SK-N-SH treated with all-trans-retinoic acid at 6 μM for 48 hours (cell line): ENCODE measurements around the gene PRSS1.

ENCODE experiments used
- ATAC-seq: fragments of 200-7000 bp; cut with Tn5 transposase; 3 replicates; pipeline ENCODE4 v1.9.1; 2020; ENCODE audit warnings: mild to moderate bottlenecking, moderate library complexity
- ARNTL ChIP-seq: fragments of 450-650 bp; formaldehyde crosslinking; IDR thresholded peaks from 2 replicates; pipeline ENCODE4 v1.5.0; 2020; ENCODE audit warnings: low read depth, mild to moderate bottlenecking, moderate library complexity, borderline replicate concordance
- CSDC2 ChIP-seq: fragments of 250-450 bp; sonication (Bioruptor Pico); IDR thresholded peaks from 2 replicates; pipeline ENCODE4 v1.5.0; 2020; ENCODE audit warnings: mild to moderate bottlenecking, moderate library complexity
- ESRRG ChIP-seq: fragments of 250-450 bp; sonication (Bioruptor Pico); IDR thresholded peaks from 2 replicates; pipeline ENCODE4 v1.6.1; 2021; ENCODE audit warnings: mild to moderate bottlenecking
- GLIS3 ChIP-seq: fragments of 250-450 bp; sonication (Bioruptor Pico); IDR thresholded peaks from 2 replicates; pipeline ENCODE4 v1.5.0; 2020; ENCODE audit warnings: mild to moderate bottlenecking, moderate library complexity
- ISL1 ChIP-seq: fragments of 250-450 bp; sonication (Bioruptor Pico); IDR thresholded peaks from 2 replicates; pipeline ENCODE4 v2.1.2; 2022; ENCODE audit warnings: mild to moderate bottlenecking, moderate library complexity
- OSR1 ChIP-seq: fragments of 250-450 bp; sonication (Bioruptor Pico); IDR thresholded peaks from 2 replicates; pipeline ENCODE4 v1.8.0; 2022; ENCODE audit warnings: moderate library complexity, mild to moderate bottlenecking, inconsistent platforms
- PPARA ChIP-seq: fragments of 250-450 bp; sonication (Bioruptor Pico); IDR thresholded peaks from 2 replicates; pipeline ENCODE4 v1.5.0; 2020; ENCODE audit warnings: mild to moderate bottlenecking, borderline replicate concordance
- RARB ChIP-seq: fragments of 250-450 bp; sonication (Bioruptor Pico); IDR thresholded peaks from 2 replicates; pipeline ENCODE4 v1.8.0; 2021; ENCODE audit warnings: mild to moderate bottlenecking, moderate library complexity
- SNAI2 ChIP-seq: fragments of 250-450 bp; sonication (Bioruptor Pico); IDR thresholded peaks from 2 replicates; pipeline ENCODE4 v1.5.0; 2020; ENCODE audit warnings: mild to moderate bottlenecking, moderate library complexity
- TCF4 ChIP-seq: fragments of 250-450 bp; sonication (Bioruptor Pico); IDR thresholded peaks from 2 replicates; pipeline ENCODE4 v1.8.0; 2021; ENCODE audit warnings: mild to moderate bottlenecking, moderate library complexity, borderline replicate concordance
- TOX ChIP-seq: fragments of 250-450 bp; sonication (Bioruptor Pico); IDR thresholded peaks from 2 replicates; pipeline ENCODE4 v1.8.0; 2021; ENCODE audit warnings: mild to moderate bottlenecking, moderate library complexity, borderline replicate concordance
- ZC3H10 ChIP-seq: fragments of 250-450 bp; sonication (Bioruptor Pico); IDR thresholded peaks from 2 replicates; pipeline ENCODE4 v1.5.1; 2021; ENCODE audit warnings: mild to moderate bottlenecking, moderate library complexity
- ZFP3 ChIP-seq: fragments of 250-450 bp; sonication (Bioruptor Pico); IDR thresholded peaks from 2 replicates; pipeline ENCODE4 v1.5.0; 2020; ENCODE audit warnings: mild to moderate bottlenecking, moderate library complexity
- ZFP30 ChIP-seq: fragments of 450-650 bp; formaldehyde crosslinking; IDR thresholded peaks from 2 replicates; pipeline ENCODE4 v1.5.0; 2022; ENCODE audit warnings: mild to moderate bottlenecking, moderate library complexity
- ZNF565 ChIP-seq: fragments of 450-650 bp; formaldehyde crosslinking; conservative IDR thresholded peaks from 2 replicates; pipeline ENCODE4 v1.5.0; 2020; ENCODE audit warnings: low read depth, mild to moderate bottlenecking, moderate library complexity
- ZNF70 ChIP-seq: fragments of 450-650 bp; formaldehyde crosslinking; IDR thresholded peaks from 2 replicates; pipeline ENCODE4 v1.5.0; 2020; ENCODE audit warnings: mild to moderate bottlenecking, moderate library complexity
- TF ChIP-seq, protein P1 (sequence below): fragments of 250-450 bp; sonication (Bioruptor Pico); IDR thresholded peaks from 2 replicates; pipeline ENCODE4 v1.5.1; 2020; ENCODE audit warnings: low read depth, mild to moderate bottlenecking, moderate library complexity
- TF ChIP-seq, protein P2 (sequence below): fragments of 250-450 bp; sonication (Bioruptor Pico); IDR thresholded peaks from 2 replicates; pipeline ENCODE4 v1.8.0; 2021; ENCODE audit warnings: low read depth, mild to moderate bottlenecking, moderate library complexity, borderline replicate concordance
- TF ChIP-seq, protein P3 (sequence below): fragments of 250-450 bp; sonication (Bioruptor Pico); IDR thresholded peaks from 2 replicates; pipeline ENCODE4 v1.5.1; 2021; ENCODE audit warnings: mild to moderate bottlenecking, moderate library complexity
- TF ChIP-seq, protein P4 (sequence below): fragments of 250-450 bp; sonication (Bioruptor Pico); IDR thresholded peaks from 2 replicates; pipeline ENCODE4 v1.8.0; 2020; ENCODE audit warnings: mild to moderate bottlenecking, moderate library complexity, borderline replicate concordance
- TF ChIP-seq, protein P5 (sequence below): fragments of 250-450 bp; sonication (Bioruptor Pico); IDR thresholded peaks from 2 replicates; pipeline ENCODE4 v1.5.0; 2020; ENCODE audit warnings: mild to moderate bottlenecking, moderate library complexity

Gene PRSS1

DNA sequence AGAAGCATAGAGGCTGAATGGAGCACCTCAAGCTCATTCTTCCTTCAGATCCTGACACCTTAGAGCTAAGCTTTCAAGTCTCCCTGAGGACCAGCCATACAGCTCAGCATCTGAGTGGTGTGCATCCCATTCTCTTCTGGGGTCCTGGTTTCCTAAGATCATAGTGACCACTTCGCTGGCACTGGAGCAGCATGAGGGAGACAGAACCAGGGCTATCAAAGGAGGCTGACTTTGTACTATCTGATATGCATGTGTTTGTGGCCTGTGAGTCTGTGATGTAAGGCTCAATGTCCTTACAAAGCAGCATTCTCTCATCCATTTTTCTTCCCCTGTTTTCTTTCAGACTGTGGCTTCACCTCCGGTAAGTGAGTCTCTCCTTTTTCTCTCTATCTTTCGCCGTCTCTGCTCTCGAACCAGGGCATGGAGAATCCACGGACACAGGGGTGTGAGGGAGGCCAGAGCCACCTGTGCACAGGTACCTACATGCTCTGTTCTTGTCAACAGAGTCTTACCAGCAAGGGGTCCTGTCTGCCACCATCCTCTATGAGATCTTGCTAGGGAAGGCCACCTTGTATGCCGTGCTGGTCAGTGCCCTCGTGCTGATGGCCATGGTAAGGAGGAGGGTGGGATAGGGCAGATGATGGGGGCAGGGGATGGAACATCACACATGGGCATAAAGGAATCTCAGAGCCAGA is 52.5 kb downstream of the PRSS1 start:
- TF ChIP-seq TCF4 (CRISPR knock-in tag) (no peak), ZFP3 (no peak), ARNTL (CRISPR knock-in tag) (no peak), ZNF565 (CRISPR knock-in tag) (no peak), TOX (CRISPR knock-in tag) (no peak), ESRRG (CRISPR knock-in tag) (no peak), ISL1 (CRISPR knock-in tag) (no peak), RARB (CRISPR knock-in tag) (no peak), ZC3H10 (no peak), ZFP30 (CRISPR knock-in tag) (no peak), OSR1 (no peak), GLIS3 (no peak)
- TF ChIP-seq, protein P1, sequence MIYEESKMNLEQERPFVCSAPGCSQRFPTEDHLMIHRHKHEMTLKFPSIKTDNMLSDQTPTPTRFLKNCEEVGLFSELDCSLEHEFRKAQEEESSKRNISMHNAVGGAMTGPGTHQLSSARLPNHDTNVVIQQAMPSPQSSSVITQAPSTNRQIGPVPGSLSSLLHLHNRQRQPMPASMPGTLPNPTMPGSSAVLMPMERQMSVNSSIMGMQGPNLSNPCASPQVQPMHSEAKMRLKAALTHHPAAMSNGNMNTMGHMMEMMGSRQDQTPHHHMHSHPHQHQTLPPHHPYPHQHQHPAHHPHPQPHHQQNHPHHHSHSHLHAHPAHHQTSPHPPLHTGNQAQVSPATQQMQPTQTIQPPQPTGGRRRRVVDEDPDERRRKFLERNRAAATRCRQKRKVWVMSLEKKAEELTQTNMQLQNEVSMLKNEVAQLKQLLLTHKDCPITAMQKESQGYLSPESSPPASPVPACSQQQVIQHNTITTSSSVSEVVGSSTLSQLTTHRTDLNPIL (CRISPR knock-in tag), result no peak
- TF ChIP-seq, protein P2, sequence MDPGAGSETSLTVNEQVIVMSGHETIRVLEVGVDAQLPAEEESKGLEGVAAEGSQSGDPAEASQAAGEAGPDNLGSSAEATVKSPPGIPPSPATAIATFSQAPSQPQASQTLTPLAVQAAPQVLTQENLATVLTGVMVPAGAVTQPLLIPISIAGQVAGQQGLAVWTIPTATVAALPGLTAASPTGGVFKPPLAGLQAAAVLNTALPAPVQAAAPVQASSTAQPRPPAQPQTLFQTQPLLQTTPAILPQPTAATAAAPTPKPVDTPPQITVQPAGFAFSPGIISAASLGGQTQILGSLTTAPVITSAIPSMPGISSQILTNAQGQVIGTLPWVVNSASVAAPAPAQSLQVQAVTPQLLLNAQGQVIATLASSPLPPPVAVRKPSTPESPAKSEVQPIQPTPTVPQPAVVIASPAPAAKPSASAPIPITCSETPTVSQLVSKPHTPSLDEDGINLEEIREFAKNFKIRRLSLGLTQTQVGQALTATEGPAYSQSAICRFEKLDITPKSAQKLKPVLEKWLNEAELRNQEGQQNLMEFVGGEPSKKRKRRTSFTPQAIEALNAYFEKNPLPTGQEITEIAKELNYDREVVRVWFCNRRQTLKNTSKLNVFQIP, result no peak
- TF ChIP-seq, protein P3, sequence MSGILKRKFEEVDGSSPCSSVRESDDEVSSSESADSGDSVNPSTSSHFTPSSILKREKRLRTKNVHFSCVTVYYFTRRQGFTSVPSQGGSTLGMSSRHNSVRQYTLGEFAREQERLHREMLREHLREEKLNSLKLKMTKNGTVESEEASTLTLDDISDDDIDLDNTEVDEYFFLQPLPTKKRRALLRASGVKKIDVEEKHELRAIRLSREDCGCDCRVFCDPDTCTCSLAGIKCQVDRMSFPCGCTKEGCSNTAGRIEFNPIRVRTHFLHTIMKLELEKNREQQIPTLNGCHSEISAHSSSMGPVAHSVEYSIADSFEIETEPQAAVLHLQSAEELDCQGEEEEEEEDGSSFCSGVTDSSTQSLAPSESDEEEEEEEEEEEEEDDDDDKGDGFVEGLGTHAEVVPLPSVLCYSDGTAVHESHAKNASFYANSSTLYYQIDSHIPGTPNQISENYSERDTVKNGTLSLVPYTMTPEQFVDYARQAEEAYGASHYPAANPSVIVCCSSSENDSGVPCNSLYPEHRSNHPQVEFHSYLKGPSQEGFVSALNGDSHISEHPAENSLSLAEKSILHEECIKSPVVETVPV, result no peak
- TF ChIP-seq, all 23 proteins: peak for 0
- no peak for ATAC-seq

DNA sequence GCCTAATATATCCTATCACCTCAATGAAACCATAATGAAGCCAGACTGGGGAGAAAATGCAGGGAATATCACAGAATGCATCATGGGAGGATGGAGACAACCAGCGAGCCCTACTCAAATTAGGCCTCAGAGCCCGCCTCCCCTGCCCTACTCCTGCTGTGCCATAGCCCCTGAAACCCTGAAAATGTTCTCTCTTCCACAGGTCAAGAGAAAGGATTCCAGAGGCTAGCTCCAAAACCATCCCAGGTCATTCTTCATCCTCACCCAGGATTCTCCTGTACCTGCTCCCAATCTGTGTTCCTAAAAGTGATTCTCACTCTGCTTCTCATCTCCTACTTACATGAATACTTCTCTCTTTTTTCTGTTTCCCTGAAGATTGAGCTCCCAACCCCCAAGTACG is 53.0 kb downstream of the PRSS1 start:
- TF ChIP-seq SNAI2 (no peak), ARNTL (CRISPR knock-in tag) (no peak), GLIS3 (no peak), PPARA (no peak), ZNF565 (CRISPR knock-in tag) (no peak), ZFP3 (no peak), CSDC2 (CRISPR knock-in tag) (no peak), ZNF70 (CRISPR knock-in tag) (no peak), ISL1 (CRISPR knock-in tag) (no peak), OSR1 (no peak), TCF4 (CRISPR knock-in tag) (no peak), RARB (CRISPR knock-in tag) (no peak), ZC3H10 (no peak)
- TF ChIP-seq, protein P4, sequence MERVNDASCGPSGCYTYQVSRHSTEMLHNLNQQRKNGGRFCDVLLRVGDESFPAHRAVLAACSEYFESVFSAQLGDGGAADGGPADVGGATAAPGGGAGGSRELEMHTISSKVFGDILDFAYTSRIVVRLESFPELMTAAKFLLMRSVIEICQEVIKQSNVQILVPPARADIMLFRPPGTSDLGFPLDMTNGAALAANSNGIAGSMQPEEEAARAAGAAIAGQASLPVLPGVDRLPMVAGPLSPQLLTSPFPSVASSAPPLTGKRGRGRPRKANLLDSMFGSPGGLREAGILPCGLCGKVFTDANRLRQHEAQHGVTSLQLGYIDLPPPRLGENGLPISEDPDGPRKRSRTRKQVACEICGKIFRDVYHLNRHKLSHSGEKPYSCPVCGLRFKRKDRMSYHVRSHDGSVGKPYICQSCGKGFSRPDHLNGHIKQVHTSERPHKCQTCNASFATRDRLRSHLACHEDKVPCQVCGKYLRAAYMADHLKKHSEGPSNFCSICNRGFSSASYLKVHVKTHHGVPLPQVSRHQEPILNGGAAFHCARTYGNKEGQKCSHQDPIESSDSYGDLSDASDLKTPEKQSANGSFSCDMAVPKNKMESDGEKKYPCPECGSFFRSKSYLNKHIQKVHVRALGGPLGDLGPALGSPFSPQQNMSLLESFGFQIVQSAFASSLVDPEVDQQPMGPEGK (CRISPR knock-in tag), result no peak
- TF ChIP-seq, protein P3, result no peak
- TF ChIP-seq, protein P1 (CRISPR knock-in tag), result no peak
- TF ChIP-seq, protein P5, sequence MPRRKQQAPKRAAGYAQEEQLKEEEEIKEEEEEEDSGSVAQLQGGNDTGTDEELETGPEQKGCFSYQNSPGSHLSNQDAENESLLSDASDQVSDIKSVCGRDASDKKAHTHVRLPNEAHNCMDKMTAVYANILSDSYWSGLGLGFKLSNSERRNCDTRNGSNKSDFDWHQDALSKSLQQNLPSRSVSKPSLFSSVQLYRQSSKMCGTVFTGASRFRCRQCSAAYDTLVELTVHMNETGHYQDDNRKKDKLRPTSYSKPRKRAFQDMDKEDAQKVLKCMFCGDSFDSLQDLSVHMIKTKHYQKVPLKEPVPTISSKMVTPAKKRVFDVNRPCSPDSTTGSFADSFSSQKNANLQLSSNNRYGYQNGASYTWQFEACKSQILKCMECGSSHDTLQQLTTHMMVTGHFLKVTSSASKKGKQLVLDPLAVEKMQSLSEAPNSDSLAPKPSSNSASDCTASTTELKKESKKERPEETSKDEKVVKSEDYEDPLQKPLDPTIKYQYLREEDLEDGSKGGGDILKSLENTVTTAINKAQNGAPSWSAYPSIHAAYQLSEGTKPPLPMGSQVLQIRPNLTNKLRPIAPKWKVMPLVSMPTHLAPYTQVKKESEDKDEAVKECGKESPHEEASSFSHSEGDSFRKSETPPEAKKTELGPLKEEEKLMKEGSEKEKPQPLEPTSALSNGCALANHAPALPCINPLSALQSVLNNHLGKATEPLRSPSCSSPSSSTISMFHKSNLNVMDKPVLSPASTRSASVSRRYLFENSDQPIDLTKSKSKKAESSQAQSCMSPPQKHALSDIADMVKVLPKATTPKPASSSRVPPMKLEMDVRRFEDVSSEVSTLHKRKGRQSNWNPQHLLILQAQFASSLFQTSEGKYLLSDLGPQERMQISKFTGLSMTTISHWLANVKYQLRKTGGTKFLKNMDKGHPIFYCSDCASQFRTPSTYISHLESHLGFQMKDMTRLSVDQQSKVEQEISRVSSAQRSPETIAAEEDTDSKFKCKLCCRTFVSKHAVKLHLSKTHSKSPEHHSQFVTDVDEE, result no peak
- ATAC-seq, result no peak
